ENCODE measurements around the gene VPS13C.

GRCh38 chr15:61829514-61829889 is 230.7 kb downstream of the VPS13C start:
- TF ChIP-seq, protein P1, sequence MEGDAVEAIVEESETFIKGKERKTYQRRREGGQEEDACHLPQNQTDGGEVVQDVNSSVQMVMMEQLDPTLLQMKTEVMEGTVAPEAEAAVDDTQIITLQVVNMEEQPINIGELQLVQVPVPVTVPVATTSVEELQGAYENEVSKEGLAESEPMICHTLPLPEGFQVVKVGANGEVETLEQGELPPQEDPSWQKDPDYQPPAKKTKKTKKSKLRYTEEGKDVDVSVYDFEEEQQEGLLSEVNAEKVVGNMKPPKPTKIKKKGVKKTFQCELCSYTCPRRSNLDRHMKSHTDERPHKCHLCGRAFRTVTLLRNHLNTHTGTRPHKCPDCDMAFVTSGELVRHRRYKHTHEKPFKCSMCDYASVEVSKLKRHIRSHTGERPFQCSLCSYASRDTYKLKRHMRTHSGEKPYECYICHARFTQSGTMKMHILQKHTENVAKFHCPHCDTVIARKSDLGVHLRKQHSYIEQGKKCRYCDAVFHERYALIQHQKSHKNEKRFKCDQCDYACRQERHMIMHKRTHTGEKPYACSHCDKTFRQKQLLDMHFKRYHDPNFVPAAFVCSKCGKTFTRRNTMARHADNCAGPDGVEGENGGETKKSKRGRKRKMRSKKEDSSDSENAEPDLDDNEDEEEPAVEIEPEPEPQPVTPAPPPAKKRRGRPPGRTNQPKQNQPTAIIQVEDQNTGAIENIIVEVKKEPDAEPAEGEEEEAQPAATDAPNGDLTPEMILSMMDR (IDR thresholded peaks at IDR 0.05; ENCODE audit: poor library complexity) = no peak
- no peak for TF ChIP-seq EZH2 (IDR thresholded peaks at IDR 0.05; ENCODE audit: borderline replicate concordance)

Data from hepatocyte (in vitro differentiated cells).